Medulla oblongata (tissue), 1 donor: ENCODE data around the gene ALDH1A2.
"Not testable (repeated sequence)": the region's sequence is repeated elsewhere in the genome, so short reads cannot be mapped to it uniquely, and the experiment has no call there.

Source experiments
- DNase-seq: peaks from one replicate; pipeline ENCODE4 v3.0.0-alpha.2; 2015; ENCODE audit errors: extremely low spot score

Gene ALDH1A2

GRCh38 chr15:58066042-58066867 is 744 bp upstream of the ALDH1A2 start:
- peak; percentile 43 for DNase-seq

- no peak for DNase-seq
Observed at GRCh38 chr15:58064980-58065444, 499 bp downstream of the ALDH1A2 start.

- no peak for DNase-seq
Observed at GRCh38 chr15:58064082-58064979, 1.2 kb downstream of the ALDH1A2 start.

- no peak for DNase-seq
Observed at GRCh38 chr15:58063614-58064013, 1.9 kb downstream of the ALDH1A2 start.

- no peak for DNase-seq
Observed at GRCh38 chr15:58062983-58063382, 2.5 kb downstream of the ALDH1A2 start.

GRCh38 chr15:58062175-58062574 is 3.3 kb downstream of the ALDH1A2 start:
- no peak for DNase-seq

- DNase-seq = no peak
Observed at GRCh38 chr15:58060575-58060974, 4.9 kb downstream of the ALDH1A2 start.

GRCh38 chr15:58058729-58059128 is 6.8 kb downstream of the ALDH1A2 start:
- no peak for DNase-seq

GRCh38 chr15:58058073-58058472 is 7.4 kb downstream of the ALDH1A2 start:
- no peak for DNase-seq

GRCh38 chr15:58057559-58057958 is 8.0 kb downstream of the ALDH1A2 start:
- DNase-seq = no peak

GRCh38 chr15:58056015-58056414 is 9.5 kb downstream of the ALDH1A2 start:
- DNase-seq = no peak

- DNase-seq = no peak
Observed at GRCh38 chr15:58053315-58054153, 12.0 kb downstream of the ALDH1A2 start.

- DNase-seq = no peak
Observed at GRCh38 chr15:58052334-58052733, 13.2 kb downstream of the ALDH1A2 start.

- no peak for DNase-seq
Observed at GRCh38 chr15:58049520-58050227, 15.8 kb downstream of the ALDH1A2 start.

GRCh38 chr15:58048261-58048660 is 17.2 kb downstream of the ALDH1A2 start:
- no peak for DNase-seq

- DNase-seq = no peak
Observed at GRCh38 chr15:58047149-58047548, 18.4 kb downstream of the ALDH1A2 start.

GRCh38 chr15:58046467-58046866 is 19.0 kb downstream of the ALDH1A2 start:
- DNase-seq = no peak

- DNase-seq = not testable (repeated sequence)
Observed at GRCh38 chr15:58045376-58045775, 20.1 kb downstream of the ALDH1A2 start.

GRCh38 chr15:58044551-58044950 is 21.0 kb downstream of the ALDH1A2 start:
- no peak for DNase-seq

- peak; percentile 55 for DNase-seq
Observed at GRCh38 chr15:58043192-58043903, 22.2 kb downstream of the ALDH1A2 start.
